Stimulated activated CD8-positive, alpha-beta memory T cell treated with anti-CD3 and anti-CD28 coated beads, Interleukin-2, amount 100 ng/mL, for 1 hour (primary cell): ENCODE measurements around the gene MGAT4B.
"Not testable (repeated sequence)": the region's sequence is repeated elsewhere in the genome, so short reads cannot be mapped to it uniquely, and the experiment has no call there.

Source experiments
- DNase-seq, 2 donors: peaks; one replicate each; pipeline ENCODE4 v3.0.0-alpha.2; 2020; ENCODE audit warnings: low read depth in 2 of 2

MGAT4B gene

DNA sequence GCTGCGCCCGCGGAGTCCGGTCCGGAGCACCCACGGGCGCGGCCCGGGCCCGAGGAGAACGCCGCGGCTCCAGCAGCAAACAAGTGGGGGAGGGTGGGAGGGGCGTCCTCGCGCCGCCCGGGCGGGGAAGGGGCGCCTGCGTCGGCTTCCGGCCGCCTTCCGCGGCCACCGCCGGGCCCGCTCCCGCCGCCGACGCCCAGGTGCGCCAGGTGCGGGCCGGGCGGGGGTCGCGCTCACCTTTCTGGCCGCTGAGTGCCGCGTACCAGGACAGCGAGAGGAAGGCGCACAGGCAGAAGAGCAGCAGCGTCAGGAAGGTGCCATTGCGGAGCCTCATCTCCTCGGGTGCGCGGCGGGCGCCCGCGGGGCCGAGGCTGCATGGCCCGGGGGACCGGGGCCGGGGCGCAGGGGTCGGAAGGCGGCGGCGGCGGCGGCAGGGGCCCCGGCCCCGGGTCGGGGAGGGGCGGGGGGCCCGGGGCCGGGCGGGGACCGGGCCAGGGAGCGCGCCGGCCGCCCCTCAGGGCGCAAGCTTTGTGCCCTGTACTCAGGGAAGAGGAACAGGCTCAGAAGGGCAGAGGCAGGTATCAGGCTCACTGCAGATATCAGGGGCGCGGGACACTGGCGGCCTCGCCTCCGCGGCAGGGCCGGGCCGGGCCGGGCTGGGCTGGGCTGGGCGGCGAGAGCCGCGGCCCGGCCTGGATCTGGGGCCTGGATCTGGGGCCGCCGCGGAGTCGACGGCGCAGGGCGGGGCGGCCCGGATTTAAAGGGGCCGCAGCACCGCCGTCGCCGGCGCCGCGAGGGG lies at the start of gene MGAT4B:
Gene MGAT4B, minus strand, starts transcription at position 617 of the 799 bp plus-strand sequence. Its CDS starts 283 bp downstream, at position 334.
- no peak for DNase-seq

GRCh38 chr5:179854356-179854755 lies 47.7 kb upstream of the MGAT4B start:
- DNase-seq = no peak

DNA sequence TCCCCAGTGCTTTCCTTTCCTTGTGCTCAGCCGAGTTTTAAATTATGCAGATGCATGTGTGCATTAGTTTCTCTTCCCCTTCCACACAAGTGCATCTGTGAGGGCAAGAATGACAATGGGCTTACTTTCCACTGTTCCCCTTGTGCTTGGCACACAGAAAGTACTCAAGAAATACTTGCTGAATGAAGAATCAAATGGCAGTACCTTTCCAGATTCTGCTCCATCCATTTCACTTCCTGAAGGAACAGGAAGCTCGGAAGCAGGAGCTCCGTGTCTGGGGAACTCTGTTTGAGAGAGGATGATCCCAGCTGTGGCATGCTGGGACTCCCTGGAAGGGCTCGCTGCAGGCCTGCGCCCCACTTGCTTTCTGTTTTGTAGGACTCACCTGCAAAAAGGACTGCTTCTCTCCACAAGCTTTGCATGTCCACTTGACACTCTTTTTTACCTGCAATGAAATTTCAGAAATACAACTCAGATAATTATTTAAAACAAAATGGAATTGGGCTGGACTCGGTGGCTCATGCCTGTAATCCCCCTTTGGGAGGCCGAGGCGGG lies 46.4 kb upstream of the MGAT4B start:
- DNase-seq = no peak

GRCh38 chr5:179841621-179842020 lies 35.0 kb upstream of the MGAT4B start:
- DNase-seq = no peak

- DNase-seq = no peak
Observed at GRCh38 chr5:179840766-179841165, 34.1 kb upstream of the MGAT4B start.

DNA sequence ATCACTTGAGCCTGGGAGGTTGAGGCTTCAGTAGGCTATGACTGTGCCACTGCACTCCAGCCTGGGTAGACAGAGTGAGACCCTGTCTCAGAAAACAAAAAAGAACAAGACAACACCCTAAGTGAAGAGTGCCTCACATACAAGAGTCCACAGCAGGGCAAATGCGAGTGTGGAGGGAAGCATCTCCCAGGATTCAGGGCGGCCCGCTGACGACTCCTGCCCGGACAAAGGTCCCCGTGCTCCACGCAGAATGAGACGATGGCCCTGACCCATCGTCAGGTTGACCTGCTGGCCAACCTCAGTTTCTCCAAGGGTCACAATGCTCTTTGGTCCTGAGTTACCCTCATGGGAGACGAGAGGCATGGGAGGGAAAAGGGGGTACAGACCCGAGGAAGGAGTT lies 33.7 kb upstream of the MGAT4B start:
- DNase-seq = no peak

GRCh38 chr5:179839328-179840256 lies 32.9 kb upstream of the MGAT4B start:
- no peak for DNase-seq

GRCh38 chr5:179837076-179838011 lies 30.7 kb upstream of the MGAT4B start:
- DNase-seq = no peak

DNA sequence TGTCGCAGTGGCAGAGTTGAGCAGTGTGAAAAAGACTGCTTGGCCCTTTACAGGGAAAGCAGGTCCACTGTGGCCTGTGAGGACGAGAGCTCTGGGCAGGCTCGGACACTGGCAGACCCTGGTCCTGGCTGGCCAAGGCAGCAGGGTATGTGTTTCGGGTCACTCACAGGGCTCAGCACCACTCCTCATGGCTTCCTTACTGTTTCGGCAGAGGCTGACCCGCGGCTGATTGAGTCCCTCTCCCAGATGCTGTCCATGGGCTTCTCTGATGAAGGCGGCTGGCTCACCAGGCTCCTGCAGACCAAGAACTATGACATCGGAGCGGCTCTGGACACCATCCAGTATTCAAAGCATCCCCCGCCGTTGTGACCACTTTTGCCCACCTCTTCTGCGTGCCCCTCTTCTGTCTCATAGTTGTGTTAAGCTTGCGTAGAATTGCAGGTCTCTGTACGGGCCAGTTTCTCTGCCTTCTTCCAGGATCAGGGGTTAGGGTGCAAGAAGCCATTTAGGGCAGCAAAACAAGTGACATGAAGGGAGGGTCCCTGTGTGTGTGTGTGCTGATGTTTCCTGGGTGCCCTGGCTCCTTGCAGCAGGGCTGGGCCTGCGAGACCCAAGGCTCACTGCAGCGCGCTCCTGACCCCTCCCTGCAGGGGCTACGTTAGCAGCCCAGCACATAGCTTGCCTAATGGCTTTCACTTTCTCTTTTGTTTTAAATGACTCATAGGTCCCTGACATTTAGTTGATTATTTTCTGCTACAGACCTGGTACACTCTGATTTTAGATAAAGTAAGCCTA lies 29.8 kb upstream of the MGAT4B start:
- DNase-seq = no peak

DNA sequence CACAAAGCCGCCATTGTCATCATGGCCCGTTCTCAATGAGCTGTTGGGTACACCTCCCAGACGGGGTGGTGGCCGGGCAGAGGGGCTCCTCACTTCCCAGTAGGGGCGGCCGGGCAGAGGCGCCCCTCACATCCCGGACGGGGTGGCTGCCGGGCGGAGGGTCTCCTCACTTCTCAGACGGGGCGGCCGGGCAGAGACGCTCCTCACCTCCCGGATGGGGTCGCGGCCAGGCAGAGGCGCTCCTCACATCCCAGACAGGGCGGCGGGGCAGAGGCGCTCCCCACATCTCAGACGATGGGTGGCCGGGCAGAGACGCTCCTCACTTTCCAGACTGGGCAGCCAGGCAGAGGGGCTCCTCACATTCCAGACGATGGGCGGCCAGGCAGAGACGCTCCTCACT lies 28.2 kb upstream of the MGAT4B start:
- not testable (repeated sequence) for DNase-seq

- no peak for DNase-seq
Observed at GRCh38 chr5:179834120-179834519, 27.5 kb upstream of the MGAT4B start.

- DNase-seq = no peak
Observed at GRCh38 chr5:179833709-179834070, 27.0 kb upstream of the MGAT4B start.

- no peak for DNase-seq
Observed at GRCh38 chr5:179833056-179833708, 26.5 kb upstream of the MGAT4B start.

DNA sequence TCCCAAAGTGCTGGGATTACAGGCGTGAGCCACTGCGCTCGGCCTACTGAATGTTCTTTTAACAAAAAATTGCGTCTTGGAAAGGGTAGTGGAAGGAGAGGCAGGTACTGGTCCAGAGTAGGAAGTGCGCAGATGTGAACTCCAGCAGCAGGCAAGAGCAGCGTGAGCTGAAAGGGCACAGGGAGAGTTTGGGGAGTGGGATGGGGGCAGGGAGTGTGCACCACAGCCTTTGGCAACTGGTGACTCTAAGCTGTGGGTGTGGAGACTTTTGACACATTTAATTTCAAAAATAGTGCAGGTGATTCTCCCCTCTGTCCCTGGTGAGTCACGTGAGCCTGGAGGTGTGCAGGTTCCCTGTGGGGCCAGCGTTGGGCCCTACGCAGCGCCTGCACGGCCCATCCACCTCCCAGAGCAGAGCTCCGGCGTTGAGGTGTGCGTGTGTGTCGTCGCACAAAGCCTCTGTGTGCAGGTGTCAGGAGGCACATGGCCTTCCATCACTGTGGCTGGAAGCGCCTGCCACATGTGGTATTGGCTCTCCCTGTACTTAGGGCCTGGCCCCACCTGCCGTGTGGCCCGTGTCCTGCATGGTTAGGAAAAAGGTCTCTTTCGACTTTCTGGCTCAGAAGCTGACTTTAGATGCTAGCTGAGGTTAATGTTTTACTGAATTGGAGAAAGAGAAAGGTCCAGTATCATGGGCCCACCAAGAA lies 25.5 kb upstream of the MGAT4B start:
- DNase-seq = no peak

GRCh38 chr5:179830818-179831468 lies 24.3 kb upstream of the MGAT4B start:
- no peak for DNase-seq

- no peak for DNase-seq
Observed at GRCh38 chr5:179829732-179830435, 23.2 kb upstream of the MGAT4B start.

GRCh38 chr5:179828756-179829421 lies 22.2 kb upstream of the MGAT4B start:
- no peak for DNase-seq

- no peak for DNase-seq
Observed at GRCh38 chr5:179827680-179828079, 21.0 kb upstream of the MGAT4B start.
